Measurements from ENCODE around the gene CYB5R4. TPM values are rescaled to one million over a fixed set of nuclear protein-coding genes. Genes with fewer than 3 reads are reported as not detected.
"Not testable (repeated sequence)": the region's sequence is repeated elsewhere in the genome, so short reads cannot be mapped to it uniquely, and the experiment has no call there.

Gene CYB5R4
- total and polyA plus RNA-seq, 2 donors (not counting 1 experiment from before 2014, with no cell fraction given) = 11.8 to 39.6 TPM

DNA sequence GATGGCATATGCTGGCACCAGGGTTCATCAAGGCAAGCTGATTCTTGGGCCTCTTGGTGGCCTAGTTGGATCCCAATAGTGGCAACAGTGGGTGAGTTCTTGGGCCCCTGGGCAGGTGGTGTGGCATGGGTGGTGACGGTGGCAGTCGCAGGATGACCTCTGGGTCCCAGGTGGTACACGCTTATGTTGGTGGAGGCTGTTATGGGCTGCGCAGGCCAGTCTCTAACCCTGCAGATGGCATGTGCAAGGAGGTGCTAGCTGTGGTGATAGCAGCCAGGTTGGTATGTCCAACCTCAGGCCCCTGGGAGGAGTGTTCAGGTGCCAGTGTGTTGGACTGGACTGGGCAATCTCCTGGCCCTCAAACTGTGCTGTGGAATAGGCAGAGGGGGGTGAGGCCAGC lies 46.2 kb downstream of the CYB5R4 start:
- 88% methylated on average over 4 of the region's 4 CpGs for WGBS (ENCODE audit: insufficient coverage)
- peaks cover 63% of the 10 kb centered on the region for H3K4me1 Mint-ChIP-seq
- ChIA-PET POLR2A (no interaction called here), CTCF (no interaction called here)
- ATAC-seq (ENCODE audit: low read depth) (no peak), DNase-seq (no peak)
- Histone ChIP-seq H3K9ac (ENCODE audit: low read length) (no peak overlapping the region), H4K20me1 (ENCODE audit: control insufficient read depth, insufficient read depth, low read length, poor library complexity, severe bottlenecking) (peaks cover 47% of the 10 kb centered on the region), H2AFZ (ENCODE audit: insufficient read depth, low read depth, low read length, poor library complexity, severe bottlenecking) (no peak overlapping the region), H3K4me1 (ENCODE audit: control insufficient read depth in 2 of 2, insufficient read depth in 2 of 2, low read length in 2 of 2) (no peaks in the 10 kb centered on the region), H3K4me3 (ENCODE audit: control extremely low read depth in 1 of 5, extremely low read depth in 1 of 5, insufficient read depth in 1 of 5, low read depth in 2 of 5, low read length in 4 of 5) (no peak overlapping the region), H3K36me3 (replicated peaks in 1 of 2; ENCODE audit: control extremely low read depth in 1 of 2, control insufficient read depth in 1 of 2, extremely low read depth in 1 of 2, insufficient read depth in 2 of 2, low read length in 1 of 2) (peaks cover 1 to 12% of the 10 kb centered on the region in 2 experiments), H3K27me3 (replicated peaks in 1 of 4; ENCODE audit: control extremely low read depth in 1 of 4, control insufficient read depth in 3 of 4, insufficient read depth in 4 of 4, low read length in 3 of 4) (no peaks in the 10 kb centered on the region), H3K4me2 (replicated peaks; ENCODE audit: low read depth, low read length, poor library complexity, severe bottlenecking) (no peak overlapping the region), H3K79me2 (ENCODE audit: control insufficient read depth, insufficient read depth, low read length) (peaks cover 79% of the 10 kb centered on the region), H3K9me3 (ENCODE audit: control extremely low read depth in 1 of 3, control insufficient read depth in 2 of 3, insufficient read depth in 1 of 3, low read length in 2 of 3) (peaks cover 7 to 20% (median 12%) of the 10 kb centered on the region in 3 donors), H3K27ac (ENCODE audit: low read length in 2 of 2) (no peak overlapping the region)
- no peaks in the 10 kb centered on the region for H3K27me3 Mint-ChIP-seq
- H3K9me3 Mint-ChIP-seq (ENCODE audit: insufficient read depth) = peaks cover 31% of the 10 kb centered on the region
- TF ChIP-seq EZH2 (IDR thresholded peaks at IDR 0.05; ENCODE audit: borderline replicate concordance, insufficient read depth, low read depth, low read length, poor library complexity, severe bottlenecking) = no peak
- TF ChIP-seq, protein P1, sequence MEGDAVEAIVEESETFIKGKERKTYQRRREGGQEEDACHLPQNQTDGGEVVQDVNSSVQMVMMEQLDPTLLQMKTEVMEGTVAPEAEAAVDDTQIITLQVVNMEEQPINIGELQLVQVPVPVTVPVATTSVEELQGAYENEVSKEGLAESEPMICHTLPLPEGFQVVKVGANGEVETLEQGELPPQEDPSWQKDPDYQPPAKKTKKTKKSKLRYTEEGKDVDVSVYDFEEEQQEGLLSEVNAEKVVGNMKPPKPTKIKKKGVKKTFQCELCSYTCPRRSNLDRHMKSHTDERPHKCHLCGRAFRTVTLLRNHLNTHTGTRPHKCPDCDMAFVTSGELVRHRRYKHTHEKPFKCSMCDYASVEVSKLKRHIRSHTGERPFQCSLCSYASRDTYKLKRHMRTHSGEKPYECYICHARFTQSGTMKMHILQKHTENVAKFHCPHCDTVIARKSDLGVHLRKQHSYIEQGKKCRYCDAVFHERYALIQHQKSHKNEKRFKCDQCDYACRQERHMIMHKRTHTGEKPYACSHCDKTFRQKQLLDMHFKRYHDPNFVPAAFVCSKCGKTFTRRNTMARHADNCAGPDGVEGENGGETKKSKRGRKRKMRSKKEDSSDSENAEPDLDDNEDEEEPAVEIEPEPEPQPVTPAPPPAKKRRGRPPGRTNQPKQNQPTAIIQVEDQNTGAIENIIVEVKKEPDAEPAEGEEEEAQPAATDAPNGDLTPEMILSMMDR (IDR thresholded peaks at IDR 0.05) = no peak
- no peak overlapping the region for H3K27ac Mint-ChIP-seq
- H3K4me3 Mint-ChIP-seq = no peak overlapping the region
- intact Hi-C loops (cut with micrococcal nuclease) = no loop called here

DNA sequence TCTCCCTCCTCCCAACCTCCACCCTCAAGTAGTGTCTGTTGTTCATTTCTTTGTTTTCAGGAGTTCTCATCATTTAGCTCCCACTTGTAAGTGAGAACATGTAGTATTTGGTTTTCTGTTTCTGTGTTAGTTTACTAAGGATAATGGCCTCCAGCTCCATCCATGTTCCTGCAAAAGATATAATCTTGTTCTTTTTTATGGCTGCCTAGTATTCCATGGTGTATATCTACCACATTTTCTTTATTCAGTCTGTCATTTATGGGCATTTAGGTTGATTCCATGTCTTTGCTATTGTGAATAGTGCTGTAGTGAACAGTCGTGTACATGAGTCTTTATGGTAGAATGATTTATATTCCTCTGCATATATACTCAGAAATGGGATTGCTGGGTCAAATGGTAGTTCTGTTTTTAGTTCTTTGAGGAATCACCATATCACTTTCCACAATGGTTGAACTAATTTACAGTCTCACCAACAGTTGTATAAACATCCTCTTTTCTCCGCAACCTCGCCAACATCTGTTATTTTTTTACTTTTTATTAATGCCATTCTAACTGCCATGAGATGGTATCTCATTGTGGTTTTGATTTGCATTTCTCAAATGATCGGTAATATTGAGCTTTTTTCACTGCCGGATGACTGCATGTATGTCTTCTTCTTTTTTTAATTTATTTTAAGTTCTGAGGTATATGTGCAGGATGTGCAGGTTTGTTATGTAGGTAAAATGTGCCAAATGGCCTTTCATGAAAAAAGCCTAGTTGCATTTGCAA lies 48.3 kb downstream of the CYB5R4 start:
- intact Hi-C loops (cut with micrococcal nuclease); POLR2A ChIA-PET: not testable (repeated sequence)
- H3K4me1 Mint-ChIP-seq = peaks cover 51% of the 10 kb centered on the region

More for the DNA sequence above, 48.3 kb downstream of the CYB5R4 start:
- H2AFZ ChIP-seq (ENCODE audit: insufficient read depth, low read depth, low read length, poor library complexity, severe bottlenecking); H3K27ac ChIP-seq (ENCODE audit: low read length in 2 of 2); H3K4me3 ChIP-seq (ENCODE audit: control extremely low read depth in 1 of 5, extremely low read depth in 1 of 5, insufficient read depth in 1 of 5, low read depth in 2 of 5, low read length in 4 of 5); ATAC-seq (ENCODE audit: low read depth); H3K4me2 ChIP-seq (replicated peaks; ENCODE audit: low read depth, low read length, poor library complexity, severe bottlenecking); DNase-seq; CTCF ChIA-PET; H3K4me1 ChIP-seq (ENCODE audit: control insufficient read depth in 2 of 2, insufficient read depth in 2 of 2, low read length in 2 of 2); H3K9ac ChIP-seq (ENCODE audit: low read length); H3K27me3 Mint-ChIP-seq; H3K27ac Mint-ChIP-seq; H3K4me3 Mint-ChIP-seq; H3K27me3 ChIP-seq (replicated peaks in 1 of 4; ENCODE audit: control extremely low read depth in 1 of 4, control insufficient read depth in 3 of 4, insufficient read depth in 4 of 4, low read length in 3 of 4): not testable (repeated sequence)
- WGBS (ENCODE audit: insufficient coverage) = no CpG with 5 or more reads among the region's 5 CpGs
- Histone ChIP-seq H3K79me2 (ENCODE audit: control insufficient read depth, insufficient read depth, low read length) (peaks cover 67% of the 10 kb centered on the region), H3K36me3 (replicated peaks in 1 of 2; ENCODE audit: control extremely low read depth in 1 of 2, control insufficient read depth in 1 of 2, extremely low read depth in 1 of 2, insufficient read depth in 2 of 2, low read length in 1 of 2) (peaks cover 0 to 12% of the 10 kb centered on the region in 2 experiments), H4K20me1 (ENCODE audit: control insufficient read depth, insufficient read depth, low read length, poor library complexity, severe bottlenecking) (peaks cover 43% of the 10 kb centered on the region), H3K9me3 (ENCODE audit: control extremely low read depth in 1 of 3, control insufficient read depth in 2 of 3, insufficient read depth in 1 of 3, low read length in 2 of 3) (peaks cover 4 to 17% (median 12%) of the 10 kb centered on the region in 3 donors)
- H3K9me3 Mint-ChIP-seq (ENCODE audit: insufficient read depth) = peaks cover 17% of the 10 kb centered on the region
